ENCODE measurements around the gene SH2B3.
"Not testable (repeated sequence)": the region's sequence is repeated elsewhere in the genome, so short reads cannot be mapped to it uniquely, and the experiment has no call there.

The SH2B3 gene

DNA sequence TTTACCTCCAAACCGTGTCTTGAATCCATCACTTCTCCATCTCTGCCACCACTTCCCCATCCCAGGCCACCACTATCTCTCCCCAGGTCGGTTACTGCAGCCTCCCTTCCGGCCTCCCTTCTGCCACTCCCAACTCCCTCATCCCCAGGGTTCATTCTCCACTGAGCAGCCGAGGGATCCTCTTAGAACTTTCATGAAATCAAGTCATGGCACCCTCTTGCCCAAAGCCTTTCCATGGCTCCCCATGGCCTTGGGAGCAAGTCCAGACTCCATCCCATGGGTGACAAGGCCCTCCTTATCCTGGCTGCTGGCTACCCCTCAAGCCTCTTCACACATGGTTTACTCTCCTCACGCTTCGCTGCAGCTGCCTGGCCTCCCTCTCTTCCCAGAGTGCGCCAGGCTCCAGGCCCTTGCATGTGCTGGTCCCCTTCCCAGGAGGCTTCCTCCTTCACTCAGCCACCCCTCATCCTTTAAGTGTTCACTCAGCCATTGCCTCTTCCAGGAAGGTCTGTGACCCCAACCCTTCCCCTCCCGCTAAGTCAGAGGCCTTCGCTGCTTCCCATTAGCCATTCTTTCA lies 17.9 kb upstream of the SH2B3 start:
- DNase-seq (ENCODE audit: low read depth) = no peak

DNA sequence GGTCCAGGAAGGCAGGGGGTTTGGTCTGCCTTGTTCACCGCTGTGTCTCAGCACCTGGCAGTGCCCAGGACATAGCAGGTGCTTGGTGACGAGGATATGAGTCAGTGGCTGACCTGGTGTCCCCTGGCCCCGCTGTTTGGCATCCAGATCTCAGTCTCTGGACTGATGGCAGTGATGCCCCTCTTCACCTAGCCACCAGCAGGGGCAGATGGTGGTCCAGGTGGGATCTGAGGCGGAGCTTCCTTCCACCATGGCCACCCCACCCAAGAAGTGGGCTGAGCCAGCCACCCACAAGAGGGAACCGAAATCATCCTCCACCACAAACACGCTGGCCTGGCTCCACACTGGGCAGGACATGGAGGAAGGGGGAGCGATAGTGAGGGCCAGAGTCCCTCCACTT lies 16.1 kb upstream of the SH2B3 start:
- no peak for DNase-seq (ENCODE audit: low read depth)

DNA sequence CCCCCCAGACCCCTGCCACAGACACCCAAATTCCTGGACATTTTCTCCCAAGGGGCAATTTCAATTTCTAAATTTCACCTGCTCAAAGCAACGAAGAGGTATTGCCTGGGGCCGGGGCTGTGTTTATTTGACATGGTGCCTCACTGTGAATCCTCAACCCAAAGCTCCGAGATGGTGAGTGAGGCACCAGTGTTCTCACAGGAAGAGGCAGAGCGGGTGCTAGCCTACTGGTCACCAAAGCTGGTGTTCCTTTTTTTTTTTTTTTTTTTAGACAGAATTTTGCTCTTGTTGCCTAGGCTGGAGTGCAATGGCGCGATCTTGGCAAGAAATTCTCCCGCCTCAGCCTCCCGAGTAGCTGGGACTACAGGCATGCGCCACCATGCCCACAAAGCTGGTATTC lies 14.8 kb upstream of the SH2B3 start:
- DNase-seq (ENCODE audit: low read depth) = no peak

DNA sequence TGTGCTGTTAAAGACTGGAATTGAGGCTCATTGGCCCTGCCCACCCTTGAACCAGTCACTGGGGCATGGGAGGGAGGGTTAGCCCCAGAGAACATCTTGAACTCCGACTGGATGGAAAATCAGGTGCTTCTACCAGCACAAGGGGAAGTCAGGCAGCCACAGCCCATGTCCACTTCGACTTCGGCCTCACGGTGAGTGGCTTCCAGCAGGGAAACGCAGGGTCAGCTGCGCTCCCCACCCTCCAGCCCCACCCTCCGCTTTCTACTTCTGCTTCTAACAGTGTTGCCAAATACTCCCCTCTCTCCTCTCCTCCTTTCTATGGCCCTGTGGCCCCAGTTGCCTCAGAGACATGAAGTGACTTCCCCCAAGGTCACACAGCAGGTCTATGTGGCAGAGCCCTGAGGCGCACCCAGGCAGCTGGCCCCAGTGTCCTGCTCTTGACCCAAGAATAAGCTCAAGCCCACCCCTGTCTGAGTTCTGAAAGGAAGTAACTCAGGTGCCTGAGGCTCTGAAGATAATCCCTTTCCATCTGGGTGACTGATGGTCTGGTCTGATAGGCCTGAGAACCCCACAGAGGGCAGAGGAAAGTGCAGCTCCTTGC lies 11.9 kb upstream of the SH2B3 start:
- no peak for DNase-seq (ENCODE audit: low read depth)

DNA sequence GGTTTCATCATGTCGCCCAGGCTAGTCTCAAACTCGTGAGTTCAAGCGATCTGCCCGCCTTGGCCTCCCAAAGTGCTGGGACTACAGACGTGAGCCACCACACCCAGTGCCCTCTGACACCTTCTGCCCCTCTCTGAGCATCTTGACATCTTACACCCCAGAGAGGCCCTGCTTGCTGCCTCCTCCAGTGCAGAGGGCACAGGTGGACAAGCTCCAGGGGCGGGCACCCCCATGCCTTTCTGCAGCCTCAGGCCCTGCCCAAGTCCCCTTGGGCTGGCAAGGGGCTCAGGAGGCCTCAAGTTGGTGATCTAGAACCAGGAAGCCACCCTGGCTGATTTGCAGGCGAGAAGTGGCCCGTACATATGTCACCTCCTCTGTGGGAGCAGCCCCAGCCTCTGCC lies 11.2 kb upstream of the SH2B3 start:
- DNase-seq (ENCODE audit: low read depth) = no peak

DNA sequence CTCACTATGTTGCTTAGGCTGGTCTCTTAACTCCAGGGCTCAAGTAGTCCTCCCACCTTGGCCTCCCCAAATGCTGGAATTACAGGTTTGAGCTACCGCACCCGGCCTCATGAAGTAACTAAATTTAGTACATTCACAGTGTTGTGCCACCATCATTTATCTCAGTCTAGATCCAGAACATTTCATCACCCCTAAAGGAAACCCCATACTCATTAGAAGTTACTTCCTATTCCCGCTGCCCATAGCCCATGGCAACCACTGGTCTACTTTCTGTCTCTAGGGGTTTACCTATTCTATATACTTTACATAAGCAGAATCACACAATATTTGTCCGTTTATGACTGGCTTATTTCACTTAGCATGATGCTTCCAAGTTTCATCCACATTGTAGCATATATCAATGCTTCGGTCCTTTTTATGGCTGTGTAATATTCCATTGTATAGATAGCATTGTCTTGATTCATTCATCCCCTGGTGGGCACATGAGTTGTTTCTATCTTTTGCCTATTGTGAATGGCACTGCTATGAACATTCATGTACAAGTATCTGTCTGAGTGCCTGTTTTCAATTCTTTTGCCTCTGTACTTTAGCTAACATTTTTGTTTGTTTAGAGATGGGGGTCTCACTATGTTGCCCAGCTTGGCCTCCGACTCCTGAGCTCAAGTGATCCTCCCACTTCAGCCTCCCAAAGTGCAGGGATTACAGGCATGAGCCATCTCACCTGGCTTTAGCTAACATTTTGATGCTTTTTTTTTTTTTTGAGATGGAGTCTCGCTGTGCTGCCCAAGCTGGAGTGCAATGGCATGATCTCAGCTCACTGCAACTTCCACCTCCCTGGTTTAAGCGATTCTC lies 10.2 kb upstream of the SH2B3 start:
- no peak for DNase-seq (ENCODE audit: low read depth)

DNA sequence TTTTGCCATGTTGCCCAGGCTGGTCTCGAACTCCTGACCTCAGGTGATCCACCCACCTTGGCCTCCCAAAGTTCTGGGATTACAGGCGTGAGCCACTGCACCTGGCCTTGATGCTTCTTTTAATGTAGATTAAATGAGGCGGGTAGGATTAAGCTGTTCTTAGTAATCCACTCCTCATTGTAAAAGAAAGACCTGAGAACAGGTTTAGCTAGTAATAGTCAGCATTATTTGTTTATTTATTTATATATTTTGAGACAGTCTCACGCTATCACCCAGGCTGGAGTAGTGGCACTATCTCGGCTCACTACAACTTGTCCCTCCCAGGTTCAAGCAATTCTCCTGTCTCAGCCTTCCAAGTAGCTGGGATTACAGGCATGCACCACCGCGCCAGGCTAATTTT lies 9.5 kb upstream of the SH2B3 start:
- not testable (repeated sequence) for DNase-seq (ENCODE audit: low read depth)

DNA sequence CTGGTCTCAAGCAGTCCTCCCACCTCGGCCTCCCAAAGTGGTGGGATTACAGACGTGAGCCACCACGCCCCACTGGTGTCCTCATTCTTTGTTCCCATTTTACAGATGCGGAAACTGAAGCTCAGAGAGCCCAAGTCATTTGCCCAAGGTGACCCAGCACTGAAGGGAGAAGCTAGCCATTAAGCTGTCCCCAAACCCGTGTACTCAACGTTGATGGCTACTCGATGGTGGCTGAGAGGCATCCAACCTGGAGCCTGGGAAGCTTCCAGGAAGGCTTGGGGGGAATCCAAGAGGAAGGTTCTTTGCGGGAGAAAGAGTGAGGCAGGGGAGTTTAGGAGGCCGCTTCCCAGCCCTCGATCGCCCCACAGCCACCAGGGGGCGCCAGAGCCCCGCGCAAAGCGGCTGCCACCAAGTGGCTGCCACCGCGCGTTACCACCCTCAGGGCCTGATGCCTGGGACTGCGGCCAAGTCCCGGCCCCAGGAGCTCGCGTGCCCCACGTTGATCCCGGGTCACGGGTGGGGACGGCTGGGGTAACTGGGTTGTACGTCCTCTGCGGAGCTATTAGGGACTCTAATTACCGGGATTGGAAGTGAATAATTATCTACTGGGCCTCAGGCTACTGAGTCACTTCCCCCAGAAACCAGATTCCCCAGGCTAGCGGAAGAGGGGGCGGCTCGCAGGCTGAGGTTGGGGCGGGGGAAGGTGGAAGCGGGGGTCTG lies 8.8 kb upstream of the SH2B3 start:
- DNase-seq (ENCODE audit: low read depth) = peak; percentile 82

DNA sequence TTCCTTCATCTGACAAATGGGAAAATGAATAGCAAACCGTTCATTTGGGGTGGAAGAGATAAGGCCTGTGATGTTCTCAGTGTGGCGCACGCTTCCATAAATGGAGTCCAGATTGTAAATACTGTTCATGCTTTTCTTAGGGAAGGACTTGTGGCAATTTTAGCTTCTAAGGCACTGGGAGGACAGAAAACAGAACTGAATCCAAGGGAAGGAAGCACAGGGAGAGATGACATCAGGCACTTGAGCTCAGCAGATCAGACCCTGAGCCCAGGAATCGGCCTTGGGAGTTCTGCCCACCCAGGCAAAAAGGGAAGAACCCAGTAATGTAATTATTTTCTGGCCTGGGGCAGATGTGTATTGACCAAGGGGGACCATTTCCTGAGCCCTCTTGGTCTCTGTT lies 7.2 kb upstream of the SH2B3 start:
- DNase-seq (ENCODE audit: low read depth) = no peak

DNA sequence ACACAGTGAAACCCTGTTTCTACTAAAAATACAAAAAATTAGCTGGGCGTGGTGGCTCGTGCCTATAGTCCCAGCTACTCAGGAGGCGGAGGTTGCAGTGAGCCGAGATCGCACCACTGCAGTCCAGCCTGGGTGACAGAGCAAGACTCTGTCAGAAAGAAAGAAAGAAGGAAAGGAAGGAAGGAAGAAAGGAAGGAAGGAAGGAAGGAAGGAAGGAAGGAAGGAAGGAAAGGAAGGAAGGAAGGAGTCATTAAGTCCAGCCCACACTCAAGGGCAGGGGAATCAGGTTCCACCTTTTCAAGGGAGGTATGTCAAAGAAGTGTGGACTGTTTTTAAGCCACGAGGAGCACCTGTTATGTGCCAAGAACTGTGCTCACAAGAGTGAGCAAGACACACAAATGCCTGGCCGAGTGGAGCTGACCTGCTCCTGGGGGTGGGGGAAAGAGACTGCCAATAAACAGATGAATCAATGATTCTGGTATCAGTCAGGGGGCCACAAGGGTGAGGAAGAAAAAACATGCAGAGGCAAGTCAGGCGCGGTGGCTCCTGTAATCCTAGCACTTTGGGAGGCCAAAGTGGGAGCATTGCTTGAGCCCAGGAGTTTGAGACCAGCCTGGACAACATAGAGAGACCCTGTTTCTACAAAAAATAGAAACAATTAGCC lies 5.8 kb upstream of the SH2B3 start:
- not testable (repeated sequence) for DNase-seq (ENCODE audit: low read depth)

DNA sequence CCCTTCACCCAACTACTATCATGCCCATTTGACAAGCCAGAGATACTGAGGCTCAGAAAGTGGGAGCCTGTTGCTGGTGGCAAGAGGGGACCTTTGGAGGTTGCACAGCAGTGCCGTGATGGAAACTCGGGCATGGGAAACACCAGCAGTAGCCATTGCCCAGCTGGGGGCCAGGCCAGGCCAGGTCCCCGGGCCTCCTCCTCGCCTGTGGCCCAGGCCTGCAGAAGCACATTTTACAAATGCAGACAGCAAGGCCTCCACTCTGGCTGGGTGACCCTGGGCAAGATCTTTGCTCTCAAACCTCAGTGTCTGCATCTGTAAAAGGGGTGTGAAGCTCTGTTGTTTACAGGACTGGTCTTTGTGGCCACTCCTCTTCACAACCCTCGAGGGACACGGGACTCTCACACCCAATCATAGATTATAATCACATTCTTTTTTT lies 4.5 kb upstream of the SH2B3 start:
- no peak for DNase-seq (ENCODE audit: low read depth)

DNA sequence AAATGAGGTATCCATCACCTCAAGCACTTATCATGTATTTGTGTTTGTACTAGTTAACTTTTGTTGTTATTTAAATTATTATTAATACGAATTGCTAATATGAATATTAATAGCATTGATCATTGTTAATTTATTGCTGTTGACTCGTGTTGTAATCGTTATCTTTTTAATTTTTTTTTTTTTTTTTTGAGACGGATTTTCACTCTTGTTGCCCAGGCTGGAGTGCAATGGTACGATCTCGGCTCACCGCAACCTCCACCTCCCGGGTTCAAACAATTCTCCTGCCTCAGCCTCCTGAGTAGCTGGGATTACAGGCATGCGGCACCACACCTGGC lies 3.3 kb upstream of the SH2B3 start:
- not testable (repeated sequence) for DNase-seq (ENCODE audit: low read depth)

DNA sequence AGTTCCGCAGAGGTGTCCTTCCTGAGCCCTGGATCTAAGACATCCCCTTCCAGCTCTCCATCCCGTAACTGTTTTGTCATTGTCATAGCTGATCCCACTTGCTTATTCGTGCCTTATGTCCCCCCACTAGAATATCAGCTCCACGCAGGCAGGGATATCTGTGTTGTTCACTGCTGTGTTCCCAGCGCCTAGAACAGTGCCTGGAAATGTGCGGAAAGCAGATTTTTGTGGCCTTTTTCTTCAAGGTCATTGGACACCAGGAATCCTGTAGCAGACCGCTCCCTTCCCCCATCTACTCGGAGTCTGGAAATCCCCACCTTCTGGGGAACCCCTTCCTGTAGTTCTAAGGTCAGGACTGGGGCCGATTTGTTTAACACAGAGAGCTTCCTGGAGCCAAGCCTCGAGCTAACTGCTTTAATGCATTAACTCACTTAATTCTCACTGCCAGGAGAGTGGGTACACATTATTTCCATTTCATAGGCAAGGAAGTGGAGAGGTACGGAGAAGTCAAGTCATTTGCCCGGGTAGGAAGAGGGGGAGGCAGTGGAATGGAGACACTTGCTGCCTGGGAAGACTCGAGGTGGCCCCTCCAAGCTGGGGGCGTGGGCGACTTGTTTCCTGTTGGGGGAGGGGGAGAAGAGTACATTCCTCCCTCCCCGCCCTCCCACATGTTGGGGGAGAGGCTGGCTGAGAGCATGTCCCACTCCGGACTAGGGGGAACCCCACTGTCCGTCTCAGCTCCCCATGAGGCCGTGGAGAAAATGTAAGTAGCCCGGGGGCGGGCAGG lies 1.2 kb upstream of the SH2B3 start:
- DNase-seq (ENCODE audit: low read depth) = peak; percentile 62

DNA sequence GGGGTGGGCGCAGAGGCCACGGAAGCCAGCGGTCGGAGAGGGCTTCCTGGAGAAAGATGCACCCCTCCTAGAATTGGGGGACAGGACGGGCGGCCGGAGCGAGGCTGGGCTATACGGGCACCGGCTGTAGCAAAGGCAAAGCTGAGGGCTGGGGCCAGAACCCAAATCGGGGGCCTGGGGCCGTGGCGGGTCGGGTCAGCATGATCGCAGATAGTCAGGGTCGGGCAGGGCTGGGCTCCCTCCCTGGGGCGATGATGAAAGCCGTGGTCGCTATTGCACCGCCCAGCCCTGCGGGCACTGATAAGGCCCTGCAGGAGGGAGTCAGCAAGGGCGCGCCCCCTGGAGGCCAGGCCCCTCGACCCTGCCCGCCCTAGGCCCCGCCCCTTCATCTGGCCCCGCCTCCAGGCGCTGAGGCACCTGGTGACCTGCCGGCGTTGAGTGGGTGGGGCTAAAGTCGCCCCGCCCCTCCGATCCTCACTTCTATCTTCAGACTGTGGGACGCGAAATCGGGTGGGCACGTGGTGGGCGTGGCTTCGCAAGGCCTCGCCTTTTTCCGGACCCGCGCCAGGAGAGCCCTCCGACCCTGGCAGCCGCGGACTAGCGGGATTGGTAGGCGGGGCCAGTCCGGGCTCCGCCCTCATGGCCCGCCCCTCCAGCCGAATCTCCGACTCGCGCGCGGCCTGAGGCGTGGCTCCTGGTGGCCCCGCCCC lies 419 bp upstream of the SH2B3 start:
- DNase-seq (ENCODE audit: low read depth) = peak; percentile 99

DNA sequence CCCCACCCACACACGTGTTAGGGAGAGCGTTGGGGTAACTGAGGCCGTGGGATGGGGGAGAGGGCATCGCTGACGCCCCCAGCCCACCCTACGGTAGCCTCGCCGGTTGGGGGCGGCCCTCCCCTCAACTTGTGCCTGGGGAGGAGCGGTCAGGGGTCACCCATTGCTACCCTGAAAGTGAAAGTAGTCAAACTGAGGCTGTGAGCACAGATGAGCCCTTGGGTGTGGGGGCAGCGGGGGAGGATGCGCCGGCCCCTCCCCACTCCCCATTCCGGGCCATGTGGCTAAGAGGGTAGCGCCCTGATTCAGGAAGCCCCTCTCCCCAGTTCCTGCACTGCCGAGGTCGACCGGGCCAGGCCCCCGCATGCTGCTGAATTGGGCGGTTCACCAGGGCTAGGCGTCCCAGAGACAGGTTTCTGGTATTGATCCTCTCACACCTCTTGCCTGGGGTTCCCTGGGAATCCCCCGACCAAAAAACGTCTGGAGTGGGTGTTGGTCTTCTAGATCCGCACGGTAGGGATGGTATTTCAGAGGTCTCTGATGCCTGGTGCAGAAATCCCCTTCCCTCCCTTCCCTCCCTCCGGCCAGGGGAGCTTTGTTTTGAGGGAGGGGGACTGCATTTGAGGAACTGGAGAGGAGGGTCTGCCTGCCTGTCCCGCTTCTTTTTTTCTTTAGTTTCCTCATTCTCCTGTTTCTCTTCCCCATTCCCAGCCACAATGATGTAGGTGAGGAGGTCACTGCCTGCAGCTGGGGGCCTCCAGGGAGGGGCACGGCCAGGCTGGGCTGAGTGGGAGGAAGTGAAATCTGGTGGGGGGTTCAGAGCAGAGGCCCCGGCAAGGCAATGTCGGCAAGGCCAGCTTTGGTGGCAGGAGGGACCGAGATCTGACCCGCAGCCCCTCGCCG lies 1.0 kb downstream of the SH2B3 start:
- DNase-seq (ENCODE audit: low read depth) = no peak

DNA sequence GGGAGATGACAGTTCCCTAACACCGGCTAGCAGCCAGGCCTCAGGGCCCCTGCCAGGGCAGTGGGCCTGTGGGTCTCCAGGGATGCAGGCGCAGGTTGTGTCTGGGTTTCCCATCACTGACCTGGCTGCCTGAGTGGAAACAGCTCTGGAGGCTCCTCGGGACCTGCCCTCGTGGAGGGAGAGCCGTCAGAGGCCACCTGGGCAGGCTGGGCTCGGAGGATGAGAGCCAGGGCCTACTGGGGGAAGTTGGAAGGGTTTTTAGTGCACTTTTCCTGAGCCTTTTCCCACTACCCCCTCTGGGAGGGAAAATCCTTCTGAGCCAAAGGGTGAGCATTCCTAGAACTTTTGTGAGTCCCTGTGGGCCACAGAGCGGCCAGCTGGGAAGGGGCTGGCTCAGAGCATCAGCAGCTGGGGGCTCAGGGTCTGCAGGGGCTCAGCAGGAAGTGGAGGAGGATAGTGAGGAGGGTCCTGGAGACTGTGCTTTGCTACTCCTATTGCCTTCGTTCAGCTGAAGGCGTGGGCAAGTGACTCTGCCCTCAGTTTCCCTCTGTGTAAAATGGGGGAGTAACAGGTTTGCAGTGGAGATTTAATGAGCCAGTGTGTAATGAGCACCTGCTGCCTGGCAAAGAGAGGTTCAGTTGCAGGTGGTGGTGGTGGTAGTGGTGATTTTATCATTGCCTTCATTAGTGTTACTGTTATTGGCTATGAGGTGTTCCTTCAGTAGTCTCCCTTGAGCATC lies 1.8 kb downstream of the SH2B3 start:
- no peak for DNase-seq (ENCODE audit: low read depth)

DNA sequence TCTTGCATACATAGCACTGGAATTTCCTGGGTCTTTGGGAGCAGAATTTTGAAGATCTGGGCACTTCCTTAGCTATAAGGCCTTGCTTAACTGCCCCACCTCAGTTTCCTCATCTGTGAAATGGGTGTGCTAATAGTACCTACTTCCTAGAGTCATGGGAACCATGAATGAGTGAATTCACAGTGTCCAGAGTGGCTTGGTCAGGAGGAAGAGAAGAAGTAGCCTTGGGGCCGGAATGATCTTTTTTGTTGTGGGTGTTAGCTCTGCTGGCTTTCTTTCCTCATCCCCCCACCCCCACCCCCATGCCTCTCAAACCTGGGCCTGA lies 2.4 kb downstream of the SH2B3 start:
- DNase-seq (ENCODE audit: low read depth) = no peak

DNA sequence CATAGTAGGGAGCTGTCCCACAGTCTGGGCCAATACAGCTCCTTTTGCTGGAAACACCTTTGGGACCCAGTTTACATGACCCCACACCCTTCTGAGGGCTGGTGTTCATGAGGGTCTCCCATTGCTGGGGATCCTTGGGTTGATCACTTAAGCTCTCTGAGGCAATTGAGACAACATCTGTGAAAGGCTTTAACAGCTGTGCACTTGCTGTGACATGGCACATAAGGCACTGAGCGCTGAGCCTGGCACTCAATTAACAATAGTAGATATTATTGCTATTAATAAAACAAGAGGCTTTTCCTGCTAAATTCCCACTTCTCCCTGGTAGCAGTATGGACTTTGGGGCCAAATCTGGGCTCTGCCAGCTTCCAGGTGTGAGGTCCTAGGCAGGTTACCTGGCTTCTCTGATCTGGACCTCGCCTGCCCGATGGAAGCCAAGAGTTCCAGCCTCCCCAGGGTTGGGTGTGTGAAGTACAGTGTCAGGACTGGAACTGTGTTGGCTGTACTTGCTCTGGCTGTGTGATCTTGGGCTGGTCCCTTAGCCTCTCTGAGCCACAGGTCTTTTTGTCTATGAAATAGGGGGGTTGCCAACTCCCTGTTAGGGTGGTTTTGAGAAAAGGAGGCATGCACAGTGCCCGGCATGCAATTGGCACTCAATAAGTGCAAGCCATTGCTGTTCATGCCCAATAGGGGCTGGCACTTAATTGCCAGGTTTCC lies 3.1 kb downstream of the SH2B3 start:
- DNase-seq (ENCODE audit: low read depth) = no peak

DNA sequence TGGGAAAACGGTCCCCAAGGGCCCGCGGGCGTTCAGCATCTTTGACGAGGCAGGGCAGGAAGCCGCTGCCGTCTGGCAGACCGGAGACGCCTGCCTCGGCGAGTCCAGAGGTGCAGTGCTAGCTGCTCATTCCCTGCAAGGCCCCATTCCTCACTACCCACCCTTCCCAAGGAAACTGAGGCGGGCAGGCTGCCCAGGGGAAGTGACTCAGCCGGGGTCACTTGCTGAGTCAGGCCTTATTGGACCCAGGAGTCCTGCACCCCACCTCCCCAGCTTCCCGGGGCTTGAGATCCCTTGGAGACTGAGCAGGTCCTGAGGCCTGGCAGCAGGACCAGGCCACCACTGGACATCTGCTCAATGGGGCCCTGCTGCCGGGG lies 3.7 kb downstream of the SH2B3 start:
- no peak for DNase-seq (ENCODE audit: low read depth)

Measured in activated T-cell treated with anti-CD3 and anti-CD28 coated beads for 24 hours (primary cell).